HepG2 (cell line): ENCODE measurements around the gene DLEC1. TPM values are rescaled to one million over a fixed set of nuclear protein-coding genes. Genes with fewer than 3 reads are reported as not detected.

Source experiments
- ATF7 ChIP-seq, 2 experiments: fragments of 450-650 bp in 1 of 2; sonication (generic) in 1 of 2; formaldehyde crosslinking in 1 of 2; IDR thresholded peaks; 2 replicates each; pipeline versions ENCODE4 v1.4.0 to v1.6.1; 2016 to 2020; ENCODE audit warnings: antibody characterized with exemption in 1 of 2, mild to moderate bottlenecking in 1 of 2, missing genetic modification reagents in 1 of 2
- CHD4 ChIP-seq: fragments of 200-600 bp; sonication (generic); IDR thresholded peaks from 2 replicates; pipeline ENCODE4 v1.7.0; 2017; ENCODE audit warnings: mild to moderate bottlenecking, low read length, borderline replicate concordance
- MTERF4 ChIP-seq: sonication (generic); formaldehyde crosslinking; IDR thresholded peaks from 2 replicates; pipeline ENCODE4 v1.8.0; 2023; ENCODE audit warnings: mild to moderate bottlenecking, missing genetic modification reagents
- NCOA5 ChIP-seq: sonication (generic); formaldehyde crosslinking; IDR thresholded peaks from 2 replicates; pipeline ENCODE4 v1.4.0; 2020; ENCODE audit warnings: missing genetic modification reagents
- NR2F1 ChIP-seq, 2 experiments: fragments of 450-650 bp in 1 of 2; formaldehyde crosslinking in 1 of 2; IDR thresholded peaks; 2 replicates each; pipeline versions ENCODE4 v1.5.0 to v1.6.1; 2016 to 2020; ENCODE audit warnings: mild to moderate bottlenecking in 1 of 2, missing compliant biosample characterization in 1 of 2, missing genetic modification reagents in 1 of 2, moderate library complexity in 1 of 2
- POLR2A ChIP-seq, 2 experiments: IDR thresholded peaks; 2 replicates each; pipeline ENCODE4 v1.6.1; 2011; ENCODE audit warnings: low read depth in 2 of 2, low read length in 2 of 2, mild to moderate bottlenecking in 1 of 2, moderate library complexity in 1 of 2; ENCODE audit not compliant: insufficient read depth in 1 of 2
- REXO4 ChIP-seq: sonication (generic); formaldehyde crosslinking; IDR thresholded peaks from 2 replicates; pipeline ENCODE4 v1.8.0; 2022; ENCODE audit warnings: missing genetic modification reagents, mild to moderate bottlenecking, borderline replicate concordance
- SALL2 ChIP-seq: sonication (generic); formaldehyde crosslinking; IDR thresholded peaks from 2 replicates; pipeline ENCODE4 v1.8.1; 2023; ENCODE audit warnings: mild to moderate bottlenecking, missing genetic modification reagents, inconsistent platforms
- SOX6 ChIP-seq, 2 experiments: fragments of 450-650 bp in 1 of 2; sonication (generic) in 1 of 2; formaldehyde crosslinking in 1 of 2; IDR thresholded peaks; 2 replicates each; pipeline versions ENCODE4 v1.4.0 to v1.6.1; 2017 to 2020; ENCODE audit warnings: antibody characterized with exemption in 1 of 2, mild to moderate bottlenecking in 1 of 2, missing genetic modification reagents in 1 of 2
- SUZ12 ChIP-seq: fragments of 150-350 bp; IDR thresholded peaks from 2 replicates; pipeline ENCODE4 v1.6.1; 2014; ENCODE audit warnings: low read depth, low read length
- YEATS2 ChIP-seq: sonication (generic); formaldehyde crosslinking; IDR thresholded peaks from 2 replicates; pipeline ENCODE4 v1.4.0; 2020; ENCODE audit warnings: missing genetic modification reagents, borderline replicate concordance
- ZNF546 ChIP-seq: sonication (generic); formaldehyde crosslinking; conservative IDR thresholded peaks from 2 replicates; pipeline ENCODE4 v1.8.1; 2023; ENCODE audit warnings: mild to moderate bottlenecking, missing genetic modification reagents
- ZNF609 ChIP-seq: sonication (generic); formaldehyde crosslinking; IDR thresholded peaks from 2 replicates; pipeline ENCODE4 v1.4.0; 2020; ENCODE audit warnings: mild to moderate bottlenecking, missing genetic modification reagents, borderline replicate concordance
- polyA plus RNA-seq, 8 experiments: library from polyadenylated mRNA; depleted of rRNA in 3 of 8; stranded (reverse) in 7 of 8; unstranded in 1 of 8; fragments of >200 nt; fragmentation: Illumina TruSeq in 4 of 8; extraction: Trizol in 4 of 8; gene quantifications; 2 replicates each; pipeline versions ENCODE4 v1.2.1 to v1.2.3, GENCODE V29; 2011 to 2016; ENCODE audit warnings: low read depth in 4 of 8, missing spikeins in 1 of 8, mixed read lengths in 1 of 8; ENCODE audit not compliant: insufficient read depth in 1 of 8
- total RNA-seq, 5 experiments: library from RNA; depleted of rRNA; stranded (reverse); fragments of >200 nt; fragmentation: Illumina TruSeq; extraction: Trizol; gene quantifications; 2 replicates each; pipeline ENCODE4 v1.2.3, GENCODE V29; 2016; ENCODE audit warnings: low read depth in 1 of 5
- TF ChIP-seq, protein P1 (sequence below): sonication (generic); formaldehyde crosslinking; IDR thresholded peaks from 2 replicates; pipeline ENCODE4 v1.5.1; 2020; ENCODE audit warnings: missing genetic modification reagents, mild to moderate bottlenecking, borderline replicate concordance
- TF ChIP-seq, protein P2 (sequence below): sonication (generic); formaldehyde crosslinking; IDR thresholded peaks from 2 replicates; pipeline ENCODE4 v1.5.1; 2020; ENCODE audit warnings: mild to moderate bottlenecking, missing genetic modification reagents
- TF ChIP-seq, protein P3 (sequence below): IDR thresholded peaks from 2 replicates; pipeline ENCODE4 v1.6.1; 2016; ENCODE audit warnings: mild to moderate bottlenecking

Gene DLEC1
- total and polyA plus RNA-seq, 2 of the 13 experiments (the other 11 are each of a cell fraction or from before 2014, with no cell fraction given), result 0.09 TPM; not detected in 1

DNA sequence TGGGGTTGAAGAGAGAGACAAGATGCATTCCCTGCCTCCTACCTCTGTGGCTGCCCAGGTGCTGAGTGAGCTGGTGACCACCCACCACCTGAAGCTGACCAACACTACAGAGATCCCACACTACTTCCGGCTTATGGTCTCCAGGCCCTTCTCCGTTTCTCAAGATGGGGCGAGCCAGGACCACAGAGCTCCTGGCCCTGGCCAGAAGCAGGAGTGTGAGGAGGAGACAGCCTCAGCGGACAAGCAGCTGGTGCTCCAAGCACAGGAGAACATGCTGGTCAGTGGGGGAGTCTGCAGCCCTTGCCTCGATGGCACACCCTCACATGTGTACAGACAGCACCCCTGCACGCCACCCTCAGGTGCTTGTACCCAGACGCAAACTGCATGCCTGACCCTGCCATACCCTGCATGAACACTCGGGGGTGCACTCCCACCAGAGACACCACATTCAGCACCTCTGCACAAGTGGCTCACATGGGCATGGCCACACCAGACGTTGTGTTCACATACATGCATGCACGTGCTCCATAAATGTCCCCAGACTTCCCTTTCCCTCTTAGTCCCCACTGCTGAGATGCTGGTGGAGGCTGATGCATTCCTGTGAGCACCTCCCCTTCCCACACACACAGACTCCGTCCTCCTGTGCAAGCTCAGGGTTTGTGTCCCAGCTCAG, 78.9 kb downstream of the DLEC1 start (continued):
- TF ChIP-seq ZNF609 (CRISPR knock-in tag) (no peak), ZNF546 (CRISPR knock-in tag) (no peak), MTERF4 (CRISPR knock-in tag) (peak; percentile 76; the same call in 1 of the 2 replicates), SUZ12 (no peak), CHD4 (no peak), NCOA5 (CRISPR knock-in tag) (no peak), NR2F1 (CRISPR knock-in tag; IDR thresholded peaks at IDR 0.05) (no peak), YEATS2 (CRISPR knock-in tag) (0 out of 2 replicates have a peak, but pooled peaks have one; percentile 12), REXO4 (no peak), SALL2 (CRISPR knock-in tag) (0 out of 2 replicates have a peak, but pooled peaks have one; percentile 46), POLR2A (IDR thresholded peaks at IDR 0.05; ENCODE audit: insufficient read depth in 1 of 2, low read depth in 2 of 2, low read length in 2 of 2) (peak; percentile 44 to 76; a peak in 3 of 4 replicates), SOX6 (IDR thresholded peaks at IDR 0.05) (no peak), SOX6 (CRISPR knock-in tag; IDR thresholded peaks at IDR 0.05) (peak; percentile 44; the same call in 1 of the 2 replicates), ATF7 (IDR thresholded peaks at IDR 0.05) (no peak), ATF7 (CRISPR knock-in tag; IDR thresholded peaks at IDR 0.05) (no peak)
- TF ChIP-seq, protein P1, sequence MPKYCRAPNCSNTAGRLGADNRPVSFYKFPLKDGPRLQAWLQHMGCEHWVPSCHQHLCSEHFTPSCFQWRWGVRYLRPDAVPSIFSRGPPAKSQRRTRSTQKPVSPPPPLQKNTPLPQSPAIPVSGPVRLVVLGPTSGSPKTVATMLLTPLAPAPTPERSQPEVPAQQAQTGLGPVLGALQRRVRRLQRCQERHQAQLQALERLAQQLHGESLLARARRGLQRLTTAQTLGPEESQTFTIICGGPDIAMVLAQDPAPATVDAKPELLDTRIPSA (CRISPR knock-in tag), result no peak
- TF ChIP-seq, protein P2, sequence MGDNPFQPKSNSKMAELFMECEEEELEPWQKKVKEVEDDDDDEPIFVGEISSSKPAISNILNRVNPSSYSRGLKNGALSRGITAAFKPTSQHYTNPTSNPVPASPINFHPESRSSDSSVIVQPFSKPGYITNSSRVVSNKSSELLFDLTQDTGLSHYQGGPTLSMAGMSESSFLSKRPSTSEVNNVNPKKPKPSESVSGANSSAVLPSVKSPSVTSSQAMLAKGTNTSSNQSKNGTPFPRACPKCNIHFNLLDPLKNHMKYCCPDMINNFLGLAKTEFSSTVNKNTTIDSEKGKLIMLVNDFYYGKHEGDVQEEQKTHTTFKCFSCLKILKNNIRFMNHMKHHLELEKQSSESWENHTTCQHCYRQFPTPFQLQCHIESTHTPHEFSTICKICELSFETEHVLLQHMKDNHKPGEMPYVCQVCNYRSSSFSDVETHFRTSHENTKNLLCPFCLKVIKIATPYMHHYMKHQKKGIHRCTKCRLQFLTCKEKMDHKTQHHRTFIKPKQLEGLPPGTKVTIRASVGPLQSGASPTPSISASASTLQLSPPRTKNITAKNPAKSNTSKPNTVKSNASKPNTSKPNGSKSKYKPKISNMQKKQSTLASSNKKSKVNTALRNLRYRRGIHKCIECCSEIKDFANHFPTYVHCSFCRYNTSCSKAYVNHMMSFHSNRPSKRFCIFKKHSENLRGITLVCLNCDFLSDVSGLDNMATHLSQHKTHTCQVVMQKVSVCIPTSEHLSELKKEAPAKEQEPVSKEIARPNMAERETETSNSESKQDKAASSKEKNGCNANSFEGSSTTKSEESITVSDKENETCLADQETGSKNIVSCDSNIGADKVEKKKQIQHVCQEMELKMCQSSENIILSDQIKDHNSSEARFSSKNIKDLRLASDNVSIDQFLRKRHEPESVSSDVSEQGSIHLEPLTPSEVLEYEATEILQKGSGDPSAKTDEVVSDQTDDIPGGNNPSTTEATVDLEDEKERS, result no peak
- TF ChIP-seq, protein P3, sequence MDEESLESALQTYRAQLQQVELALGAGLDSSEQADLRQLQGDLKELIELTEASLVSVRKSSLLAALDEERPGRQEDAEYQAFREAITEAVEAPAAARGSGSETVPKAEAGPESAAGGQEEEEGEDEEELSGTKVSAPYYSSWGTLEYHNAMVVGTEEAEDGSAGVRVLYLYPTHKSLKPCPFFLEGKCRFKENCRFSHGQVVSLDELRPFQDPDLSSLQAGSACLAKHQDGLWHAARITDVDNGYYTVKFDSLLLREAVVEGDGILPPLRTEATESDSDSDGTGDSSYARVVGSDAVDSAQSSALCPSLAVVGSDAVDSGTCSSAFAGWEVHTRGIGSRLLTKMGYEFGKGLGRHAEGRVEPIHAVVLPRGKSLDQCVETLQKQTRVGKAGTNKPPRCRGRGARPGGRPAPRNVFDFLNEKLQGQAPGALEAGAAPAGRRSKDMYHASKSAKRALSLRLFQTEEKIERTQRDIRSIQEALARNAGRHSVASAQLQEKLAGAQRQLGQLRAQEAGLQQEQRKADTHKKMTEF (CRISPR knock-in tag), result 0 out of 2 replicates have a peak, but pooled peaks have one; percentile 37
